ENCODE data around the gene MOXD1.
A peak's percentile ranks its signal among the peaks of the same experiment; 100 is the strongest.

MOXD1 gene

DNA sequence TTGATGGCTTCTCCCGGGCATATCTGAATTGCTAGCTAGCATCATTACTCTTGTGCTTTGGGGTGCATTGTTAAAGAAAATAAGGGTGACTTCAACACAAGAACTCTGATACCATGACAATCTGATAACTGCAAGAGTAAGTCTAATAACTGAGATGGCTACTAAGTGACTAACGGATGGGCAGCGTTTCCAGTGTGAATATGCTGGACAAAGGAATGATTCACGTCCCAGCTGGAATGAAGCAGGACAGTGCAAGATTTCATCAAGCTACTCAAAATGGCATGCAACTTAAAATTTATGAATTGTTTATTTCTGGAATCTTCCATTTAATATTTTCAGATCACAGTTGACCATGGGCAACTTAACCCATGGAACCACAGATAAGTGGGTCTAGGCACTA is 31.7 kb downstream of the MOXD1 start:
- no peak overlapping the region for H3K4me3 ChIP-seq (ENCODE audit: low read depth, low read length)
- no peak for DNase-seq
- no peak overlapping the region for H3K27ac ChIP-seq
- H3K36me3 ChIP-seq, result no peaks in the 10 kb centered on the region
- TF ChIP-seq, protein P1, sequence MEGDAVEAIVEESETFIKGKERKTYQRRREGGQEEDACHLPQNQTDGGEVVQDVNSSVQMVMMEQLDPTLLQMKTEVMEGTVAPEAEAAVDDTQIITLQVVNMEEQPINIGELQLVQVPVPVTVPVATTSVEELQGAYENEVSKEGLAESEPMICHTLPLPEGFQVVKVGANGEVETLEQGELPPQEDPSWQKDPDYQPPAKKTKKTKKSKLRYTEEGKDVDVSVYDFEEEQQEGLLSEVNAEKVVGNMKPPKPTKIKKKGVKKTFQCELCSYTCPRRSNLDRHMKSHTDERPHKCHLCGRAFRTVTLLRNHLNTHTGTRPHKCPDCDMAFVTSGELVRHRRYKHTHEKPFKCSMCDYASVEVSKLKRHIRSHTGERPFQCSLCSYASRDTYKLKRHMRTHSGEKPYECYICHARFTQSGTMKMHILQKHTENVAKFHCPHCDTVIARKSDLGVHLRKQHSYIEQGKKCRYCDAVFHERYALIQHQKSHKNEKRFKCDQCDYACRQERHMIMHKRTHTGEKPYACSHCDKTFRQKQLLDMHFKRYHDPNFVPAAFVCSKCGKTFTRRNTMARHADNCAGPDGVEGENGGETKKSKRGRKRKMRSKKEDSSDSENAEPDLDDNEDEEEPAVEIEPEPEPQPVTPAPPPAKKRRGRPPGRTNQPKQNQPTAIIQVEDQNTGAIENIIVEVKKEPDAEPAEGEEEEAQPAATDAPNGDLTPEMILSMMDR (IDR thresholded peaks at IDR 0.05; ENCODE audit: low read depth, low read length), result no peak
- H3K27me3 ChIP-seq (ENCODE audit: insufficient read depth, low read depth, severe bottlenecking), result peaks cover 71% of the 10 kb centered on the region
- H3K9me3 ChIP-seq (ENCODE audit: severe bottlenecking), result no peaks in the 10 kb centered on the region

DNA sequence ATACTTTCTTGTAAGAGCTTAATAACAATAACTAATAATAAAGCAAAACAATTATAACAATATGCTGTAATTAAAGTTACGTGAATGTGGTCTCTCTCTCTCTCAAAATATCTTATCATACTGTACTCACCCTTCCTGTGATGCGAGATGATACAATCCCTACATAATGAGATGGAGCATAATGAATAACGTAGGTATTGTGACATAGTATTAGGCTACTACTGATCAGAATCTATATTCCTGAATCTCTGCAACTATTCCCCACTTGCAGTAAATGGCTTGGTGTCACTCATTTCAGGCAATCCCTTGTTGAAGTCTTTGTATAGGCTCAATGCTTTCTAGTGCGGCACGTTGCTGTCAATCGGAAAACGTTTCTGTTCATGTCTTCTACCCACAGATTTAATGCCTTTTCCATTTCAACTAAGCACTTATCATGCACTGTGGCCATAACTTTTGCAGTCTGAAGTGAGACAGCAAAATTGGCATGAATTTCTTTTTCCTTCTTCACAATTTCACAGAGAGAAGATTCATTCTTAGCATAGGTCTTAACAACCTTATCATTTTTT is 32.3 kb downstream of the MOXD1 start:
- Histone ChIP-seq H3K4me3 (ENCODE audit: low read depth, low read length) (no peak overlapping the region), H3K27me3 (ENCODE audit: insufficient read depth, low read depth, severe bottlenecking) (peaks cover 76% of the 10 kb centered on the region), H3K9me3 (ENCODE audit: severe bottlenecking) (no peaks in the 10 kb centered on the region), H3K27ac (no peak overlapping the region), H3K36me3 (no peaks in the 10 kb centered on the region)
- no peak for DNase-seq
- TF ChIP-seq, protein P1 (IDR thresholded peaks at IDR 0.05; ENCODE audit: low read depth, low read length), result no peak

DNA sequence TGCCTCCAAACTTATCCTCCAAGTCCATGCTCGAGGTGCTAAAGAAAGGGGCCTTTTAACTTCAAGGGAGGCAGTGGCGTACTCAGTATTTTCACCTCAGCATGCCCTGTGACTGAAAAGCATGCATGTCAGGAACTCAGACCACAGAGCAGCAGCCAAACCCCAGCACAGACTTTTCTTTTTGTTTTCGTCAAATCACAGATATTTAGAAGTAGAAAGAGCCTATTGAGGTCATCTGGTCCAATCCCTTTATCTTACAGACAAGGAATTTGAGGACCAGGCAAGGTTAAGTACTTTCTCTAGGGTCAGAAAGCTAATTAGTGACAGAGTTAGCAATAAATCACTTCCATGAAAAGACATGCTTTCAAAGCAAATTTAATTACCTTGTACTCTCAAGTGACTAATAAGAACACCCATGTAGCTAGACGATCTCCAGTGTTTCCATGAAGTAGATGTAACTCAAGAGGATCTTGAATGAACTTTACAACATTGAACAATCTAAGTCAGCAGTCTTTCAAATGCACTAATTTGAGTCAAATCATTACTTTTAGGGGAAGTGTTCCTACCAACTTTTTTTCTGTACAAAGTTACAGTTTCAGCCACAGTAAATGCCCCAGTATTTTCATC is 35.9 kb downstream of the MOXD1 start:
- Histone ChIP-seq H3K4me3 (ENCODE audit: low read depth, low read length) (no peak overlapping the region), H3K27ac (no peak overlapping the region), H3K27me3 (ENCODE audit: insufficient read depth, low read depth, severe bottlenecking) (peaks cover 69% of the 10 kb centered on the region), H3K36me3 (no peaks in the 10 kb centered on the region), H3K9me3 (ENCODE audit: severe bottlenecking) (no peaks in the 10 kb centered on the region)
- TF ChIP-seq, protein P1 (IDR thresholded peaks at IDR 0.05; ENCODE audit: low read depth, low read length), result no peak
- DNase-seq, result no peak

DNA sequence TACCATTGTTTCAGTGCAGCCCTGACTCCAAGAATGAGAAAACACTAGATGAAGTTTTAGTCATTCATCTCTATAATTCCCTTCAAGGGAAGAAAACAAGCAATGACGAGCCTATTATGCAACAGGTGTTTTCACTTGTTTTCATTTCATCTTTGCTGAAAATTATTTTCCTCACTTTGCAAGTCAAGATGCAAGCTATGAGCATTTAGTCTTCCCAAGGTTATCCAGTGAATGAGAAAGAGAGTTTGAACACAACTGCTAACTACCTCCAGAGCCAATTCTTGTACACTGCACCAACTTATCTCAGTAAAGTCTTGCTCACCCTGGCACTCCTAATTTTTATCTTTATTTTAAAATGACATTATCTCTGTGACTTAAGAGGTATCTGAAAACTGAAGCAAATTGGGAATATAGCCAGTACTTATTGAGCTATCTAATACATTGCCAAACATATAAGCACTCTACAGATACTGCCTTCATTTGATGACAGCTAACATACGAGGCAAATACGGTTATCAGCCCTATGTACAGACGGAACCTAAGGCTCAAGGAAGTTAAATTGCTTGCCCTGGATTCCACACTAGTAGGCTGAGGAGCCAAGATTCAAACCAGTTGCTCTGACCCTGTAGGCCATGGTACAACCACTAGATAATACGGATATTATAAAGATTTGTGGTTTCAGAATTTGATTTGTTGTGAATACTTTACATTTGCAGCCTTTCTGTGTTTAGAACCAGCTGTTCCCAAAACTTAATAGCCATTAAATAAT is 36.8 kb downstream of the MOXD1 start:
- no peak for DNase-seq
- no peak overlapping the region for H3K27ac ChIP-seq
- H3K27me3 ChIP-seq (ENCODE audit: insufficient read depth, low read depth, severe bottlenecking), result peaks cover 69% of the 10 kb centered on the region
- no peak overlapping the region for H3K4me3 ChIP-seq (ENCODE audit: low read depth, low read length)
- no peaks in the 10 kb centered on the region for H3K36me3 ChIP-seq
- no peaks in the 10 kb centered on the region for H3K9me3 ChIP-seq (ENCODE audit: severe bottlenecking)
- TF ChIP-seq, protein P1 (IDR thresholded peaks at IDR 0.05; ENCODE audit: low read depth, low read length), result no peak

GRCh38 chr6:132362442-132363185 is 38.7 kb downstream of the MOXD1 start:
- Histone ChIP-seq H3K36me3 (no peaks in the 10 kb centered on the region), H3K4me3 (ENCODE audit: low read depth, low read length) (no peak overlapping the region), H3K9me3 (ENCODE audit: severe bottlenecking) (no peaks in the 10 kb centered on the region), H3K27ac (no peak overlapping the region), H3K27me3 (ENCODE audit: insufficient read depth, low read depth, severe bottlenecking) (peaks cover 69% of the 10 kb centered on the region)
- DNase-seq, result peak; percentile 32
- TF ChIP-seq, protein P1 (IDR thresholded peaks at IDR 0.05; ENCODE audit: low read depth, low read length), result no peak
